Measurements from ENCODE around the gene DBF4B. TPM values are rescaled to one million over a fixed set of nuclear protein-coding genes. Genes with fewer than 3 reads are reported as not detected.
"Not testable (repeated sequence)": the region's sequence is repeated elsewhere in the genome, so short reads cannot be mapped to it uniquely, and the experiment has no call there.

The DBF4B gene
- total RNA-seq = 10 to 100 TPM; 23.5 to 26.4 TPM

- ATAC-seq (peak; percentile 85), DNase-seq (peak; percentile 89)
- H3K36me3 Mint-ChIP-seq (ENCODE audit: low read depth) = peaks cover 4% of the 10 kb centered on the region
- H3K27me3 Mint-ChIP-seq = peaks cover 5% of the 10 kb centered on the region
- intact Hi-C loops (cut with DNase I, micrococcal nuclease) = loop anchor here (1.0 kb wide), 6 partner anchors 19 to 353 kb away; partner anchors contain the start of genes CCDC43 (in 2 of the 2), EFTUD2 (in 1 of the 2), GPATCH8 (in 1 of the 2) and NMT1 (in 1 of the 2)
- H3K4me1 Mint-ChIP-seq = peaks cover 5% of the 10 kb centered on the region
- no peak within 1 kb of the TSS for H3K4me3 Mint-ChIP-seq
- H3K27ac Mint-ChIP-seq = no peak within 1 kb of the TSS
- H3K9me3 Mint-ChIP-seq (ENCODE audit: low read depth) = no peaks in the 10 kb centered on the region
- CTCF ChIA-PET = interaction anchor here (0.5 to 1.5 kb wide), 7 partner anchors 9 to 139 kb away, joined by 3 to 6 read pairs (median 3); partner anchors contain the start of gene HIGD1B
- POLR2A ChIA-PET = interaction anchor here (1.5 to 1.6 kb wide), 2 partner anchors 19 to 152 kb away, joined by 3 to 6 read pairs; partner anchors contain the start of gene CCDC43
Observed at GRCh38 chr17:44708401-44709263, at the start of gene DBF4B. DBF4B (plus strand) TSS chr17:44708665; CDS start chr17:44708821, 156 bp downstream.

- Mint-ChIP-seq H3K36me3 (ENCODE audit: low read depth) (no peaks in the 10 kb centered on the region), H3K4me3 (no peak overlapping the region), H3K27me3 (peaks cover 7% of the 10 kb centered on the region), H3K4me1 (peaks cover 3% of the 10 kb centered on the region), H3K27ac (no peak overlapping the region), H3K9me3 (ENCODE audit: low read depth) (no peaks in the 10 kb centered on the region)
- ChIA-PET CTCF (interaction anchor here (1.0 kb wide), 2 partner anchors 10 to 114 kb away, joined by 3 to 4 read pairs; no protein-coding TSS in a partner anchor), POLR2A (no interaction called here)
- DNase-seq = no peak
- intact Hi-C loops (cut with DNase I, micrococcal nuclease) = no loop called here
- ATAC-seq = no peak
Observed at GRCh38 chr17:44661835-44662234, 46.6 kb upstream of the DBF4B start.

- intact Hi-C loops (cut with DNase I, micrococcal nuclease) = no loop called here
- H3K4me1 Mint-ChIP-seq = peaks cover 2% of the 10 kb centered on the region
- H3K27me3 Mint-ChIP-seq = peaks cover 3% of the 10 kb centered on the region
- H3K9me3 Mint-ChIP-seq (ENCODE audit: low read depth) = no peaks in the 10 kb centered on the region
- ATAC-seq = no peak
- H3K36me3 Mint-ChIP-seq (ENCODE audit: low read depth) = no peaks in the 10 kb centered on the region
- ChIA-PET POLR2A (no interaction called here), CTCF (interaction anchor here (0.6 to 1.0 kb wide), 3 partner anchors 13 to 360 kb away, joined by 3 to 6 read pairs (median 4); no protein-coding TSS in a partner anchor)
- H3K27ac Mint-ChIP-seq = no peak overlapping the region
- H3K4me3 Mint-ChIP-seq = no peak overlapping the region
- DNase-seq = no peak
Observed at GRCh38 chr17:44663095-44663494, 45.4 kb upstream of the DBF4B start.

GRCh38 chr17:44664867-44665266 is 43.6 kb upstream of the DBF4B start:
- no peak overlapping the region for H3K4me3 Mint-ChIP-seq
- intact Hi-C loops (cut with DNase I, micrococcal nuclease) = no loop called here
- no peak overlapping the region for H3K27ac Mint-ChIP-seq
- ChIA-PET POLR2A (no interaction called here), CTCF (no interaction called here)
- ATAC-seq = no peak
- H3K27me3 Mint-ChIP-seq = peaks cover 3% of the 10 kb centered on the region
- peaks cover 2% of the 10 kb centered on the region for H3K4me1 Mint-ChIP-seq
- H3K36me3 Mint-ChIP-seq (ENCODE audit: low read depth) = no peaks in the 10 kb centered on the region
- H3K9me3 Mint-ChIP-seq (ENCODE audit: low read depth) = no peaks in the 10 kb centered on the region
- DNase-seq = no peak

GRCh38 chr17:44666006-44666405 is 42.5 kb upstream of the DBF4B start:
- H3K4me3 Mint-ChIP-seq = no peak overlapping the region
- H3K36me3 Mint-ChIP-seq (ENCODE audit: low read depth) = no peaks in the 10 kb centered on the region
- ChIA-PET CTCF (interaction anchor here (0.8 to 1.4 kb wide), 2 partner anchors 20 to 21 kb away, joined by 3 to 4 read pairs; no protein-coding TSS in a partner anchor), POLR2A (no interaction called here)
- no peak for DNase-seq
- peaks cover 3% of the 10 kb centered on the region for H3K27me3 Mint-ChIP-seq
- intact Hi-C loops (cut with DNase I, micrococcal nuclease) = no loop called here
- no peak overlapping the region for H3K27ac Mint-ChIP-seq
- no peak for ATAC-seq
- H3K4me1 Mint-ChIP-seq = peaks cover 2% of the 10 kb centered on the region
- H3K9me3 Mint-ChIP-seq (ENCODE audit: low read depth) = no peaks in the 10 kb centered on the region

GRCh38 chr17:44672479-44673093 is 35.9 kb upstream of the DBF4B start:
- POLR2A ChIA-PET = no interaction called here
- no peak for ATAC-seq
- H3K4me1 Mint-ChIP-seq = peaks cover 2% of the 10 kb centered on the region
- no peaks in the 10 kb centered on the region for H3K36me3 Mint-ChIP-seq (ENCODE audit: low read depth)
- no peak overlapping the region for H3K4me3 Mint-ChIP-seq
- CTCF ChIA-PET = interaction anchor here (0.6 to 1.9 kb wide), 7 partner anchors 11 to 194 kb away, joined by 3 to 7 read pairs (median 3); no protein-coding TSS in a partner anchor
- H3K9me3 Mint-ChIP-seq (ENCODE audit: low read depth) = no peaks in the 10 kb centered on the region
- H3K27me3 Mint-ChIP-seq = no peaks in the 10 kb centered on the region
- H3K27ac Mint-ChIP-seq = no peak overlapping the region
- intact Hi-C loops (cut with DNase I, micrococcal nuclease) = loop anchor here (1.0 kb wide), 1 partner anchor 139 kb away; no protein-coding TSS in a partner anchor
- DNase-seq = no peak

GRCh38 chr17:44673893-44674292 is 34.6 kb upstream of the DBF4B start:
- Mint-ChIP-seq H3K27me3 (no peaks in the 10 kb centered on the region), H3K36me3 (ENCODE audit: low read depth) (peaks cover 3% of the 10 kb centered on the region), H3K9me3 (ENCODE audit: low read depth) (no peaks in the 10 kb centered on the region), H3K4me1 (no peaks in the 10 kb centered on the region), H3K27ac (no peak overlapping the region), H3K4me3 (no peak overlapping the region)
- intact Hi-C loops (cut with DNase I, micrococcal nuclease) = no loop called here
- POLR2A ChIA-PET = no interaction called here
- DNase-seq = no peak
- ATAC-seq = no peak
- CTCF ChIA-PET = no interaction called here

GRCh38 chr17:44677136-44677535 is 31.3 kb upstream of the DBF4B start:
- ATAC-seq (no peak), DNase-seq (no peak)
- Mint-ChIP-seq H3K4me3 (no peak overlapping the region), H3K27ac (no peak overlapping the region), H3K4me1 (no peaks in the 10 kb centered on the region), H3K27me3 (no peaks in the 10 kb centered on the region), H3K9me3 (ENCODE audit: low read depth) (no peaks in the 10 kb centered on the region), H3K36me3 (ENCODE audit: low read depth) (peaks cover 13% of the 10 kb centered on the region)
- ChIA-PET POLR2A (interaction anchor here (0.6 kb wide), 1 partner anchor 15 kb away, joined by 4 read pairs; no protein-coding TSS in a partner anchor), CTCF (no interaction called here)
- intact Hi-C loops (cut with DNase I, micrococcal nuclease) = no loop called here

GRCh38 chr17:44683303-44683702 is 25.2 kb upstream of the DBF4B start:
- H3K36me3 Mint-ChIP-seq (ENCODE audit: low read depth) = peaks cover 25% of the 10 kb centered on the region
- POLR2A ChIA-PET, H3K27ac Mint-ChIP-seq: not testable (repeated sequence)

GRCh38 chr17:44687756-44688155 is 20.7 kb upstream of the DBF4B start:
- Mint-ChIP-seq H3K4me3 (no peak overlapping the region), H3K4me1 (peaks cover 33% of the 10 kb centered on the region), H3K27me3 (no peaks in the 10 kb centered on the region), H3K9me3 (ENCODE audit: low read depth) (no peaks in the 10 kb centered on the region), H3K27ac (no peak overlapping the region), H3K36me3 (ENCODE audit: low read depth) (peaks cover 16% of the 10 kb centered on the region)
- intact Hi-C loops (cut with DNase I, micrococcal nuclease) = loop anchor here in 1 of 2 experiments (2.0 kb wide), 1 partner anchor 373 kb away; the partner anchor contains the start of gene NMT1
- no peak for DNase-seq
- no peak for ATAC-seq
- POLR2A ChIA-PET = interaction anchor here (0.6 to 0.7 kb wide), 2 partner anchors 131 to 631 kb away, joined by 3 to 11 read pairs; partner anchors contain the start of gene FZD2
- CTCF ChIA-PET = interaction anchor here (1.0 to 1.2 kb wide), 3 partner anchors 21 to 92 kb away, joined by 3 to 6 read pairs (median 4); partner anchors contain the start of gene DBF4B

More at GRCh38 chr17:44683303-44683702, 25.2 kb upstream of the DBF4B start:
- ATAC-seq; H3K4me3 Mint-ChIP-seq; intact Hi-C loops (cut with DNase I, micrococcal nuclease); DNase-seq; H3K27me3 Mint-ChIP-seq; H3K9me3 Mint-ChIP-seq (ENCODE audit: low read depth): not testable (repeated sequence)
- H3K4me1 Mint-ChIP-seq = peaks cover 13% of the 10 kb centered on the region
- CTCF ChIA-PET = interaction anchor here (1.8 kb wide), 1 partner anchor 10 kb away, joined by 9 read pairs; no protein-coding TSS in a partner anchor

- DNase-seq (no peak), ATAC-seq (no peak)
- Mint-ChIP-seq H3K4me3 (peak overlapping the region; percentile 86), H3K36me3 (ENCODE audit: low read depth) (peaks cover 14% of the 10 kb centered on the region), H3K27me3 (no peaks in the 10 kb centered on the region), H3K27ac (no peak overlapping the region), H3K9me3 (ENCODE audit: low read depth) (no peaks in the 10 kb centered on the region), H3K4me1 (peaks cover 33% of the 10 kb centered on the region)
- ChIA-PET POLR2A (interaction anchor here (0.7 kb wide), 1 partner anchor 131 kb away, joined by 3 read pairs; the partner anchor contains the start of gene FZD2), CTCF (interaction anchor here (0.6 to 1.2 kb wide), 7 partner anchors 16 to 568 kb away, joined by 3 to 6 read pairs (median 3); partner anchors contain the start of gene DBF4B)
- intact Hi-C loops (cut with DNase I, micrococcal nuclease) = loop anchor here in 1 of 2 experiments (2.0 kb wide), 1 partner anchor 373 kb away; the partner anchor contains the start of gene NMT1
Observed at GRCh38 chr17:44688200-44688599, 20.3 kb upstream of the DBF4B start.
